OCI-LY7 (cell line): ENCODE results near the gene ZNF711. TPM values are rescaled to one million over a fixed set of nuclear protein-coding genes. Genes with fewer than 3 reads are reported as not detected.

Experiments used
- BruUV-seq: library from RNA; stranded (reverse); fragments of 400-500 nt; replicated peaks from 2 replicates; lab custom pipeline; 2021; lab: Mats Ljungman, UMichigan
- CTCF ChIA-PET: fragments of 300-600 bp; sonication (Branson Sonifier 250); formaldehyde crosslinking; loops from one replicate; lab custom pipeline; 2022; ENCODE audit warnings: antibody characterized with exemption; ENCODE audit not compliant: unreplicated experiment; lab: Charles Lee
- POLR2A ChIA-PET: fragments of 300-600 bp; sonication (Branson Sonifier 250); formaldehyde crosslinking; loops from one replicate; lab custom pipeline; 2022; ENCODE audit warnings: antibody characterized with exemption; lab: Charles Lee
- DNase-seq: peaks from one replicate; pipeline ENCODE4 v3.0.0-alpha.2; 2015; ENCODE audit warnings: low spot score
- H2AFZ ChIP-seq: fragments of 200-600 bp; sonication (generic), shearing (Covaris generic); 2 replicates; pipeline ENCODE4 v1.6.1; 2014; ENCODE audit warnings: mild to moderate bottlenecking, antibody characterized with exemption, low read length, moderate library complexity
- H3K27ac ChIP-seq: fragments of 200-600 bp; sonication (generic); 2 replicates; pipeline ENCODE4 v1.5.1; 2014; ENCODE audit warnings: mixed run types, low read depth, mild to moderate bottlenecking, moderate library complexity, low read length, inconsistent platforms; ENCODE audit not compliant: poor library complexity, severe bottlenecking
- H3K36me3 ChIP-seq: fragments of 200-600 bp; sonication (generic); 2 replicates; pipeline ENCODE4 v1.6.1; 2014; ENCODE audit warnings: mild to moderate bottlenecking, antibody characterized with exemption, low read length, moderate library complexity, mixed read lengths; ENCODE audit not compliant: insufficient read depth
- H3K4me1 ChIP-seq: fragments of 200-600 bp; sonication (generic); 2 replicates; pipeline ENCODE4 v1.5.1; 2014; ENCODE audit warnings: mild to moderate bottlenecking, low read length; ENCODE audit not compliant: insufficient read depth, poor library complexity, severe bottlenecking
- H3K4me2 ChIP-seq: fragments of 200-600 bp; sonication (generic); 2 replicates; pipeline ENCODE4 v1.6.1; 2014; ENCODE audit warnings: mild to moderate bottlenecking, low read length
- H3K4me3 ChIP-seq: fragments of 200-600 bp; sonication (generic); 2 replicates; pipeline ENCODE4 v1.5.1; 2014; ENCODE audit warnings: mild to moderate bottlenecking, low read depth, low read length; ENCODE audit not compliant: poor library complexity, severe bottlenecking
- H3K79me2 ChIP-seq: fragments of 200-600 bp; sonication (generic); 2 replicates; pipeline ENCODE4 v1.6.1; 2016; ENCODE audit warnings: low read depth, mild to moderate bottlenecking, low read length, moderate library complexity, mixed read lengths; ENCODE audit not compliant: insufficient read depth
- H3K9me2 ChIP-seq: fragments of 200-600 bp; sonication (generic); 2 replicates; pipeline ENCODE4 v1.6.1; 2016; ENCODE audit warnings: mild to moderate bottlenecking, low read length, mixed read lengths; ENCODE audit not compliant: insufficient read depth
- H3K9me3 ChIP-seq: fragments of 200-600 bp; sonication (generic); 2 replicates; pipeline ENCODE4 v1.6.1; 2014; ENCODE audit warnings: mild to moderate bottlenecking, mixed run types, low read length, mixed read lengths
- H4K20me1 ChIP-seq: fragments of 200-600 bp; sonication (generic); 2 replicates; pipeline ENCODE4 v1.6.1; 2014; ENCODE audit warnings: mild to moderate bottlenecking, antibody characterized with exemption, low read length, moderate library complexity, mixed read lengths; ENCODE audit not compliant: insufficient read depth
- EZH2phosphoT487 ChIP-seq: fragments of 200-600 bp; sonication (generic); IDR thresholded peaks from 2 replicates; pipeline ENCODE4 v1.6.1; 2018; ENCODE audit warnings: low read depth, borderline replicate concordance, mild to moderate bottlenecking, mixed run types, antibody characterized with exemption, low read length, moderate library complexity, mixed read lengths
- intact Hi-C: fragments of 100-400 bp; cut with micrococcal nuclease; formaldehyde crosslinking; loops from one replicate; pipeline ENCODE4 v1.10.0; 2022; ENCODE audit not compliant: unreplicated experiment
- total RNA-seq, 2 experiments: library from RNA; depleted of rRNA in 1 of 2; stranded (reverse); fragments of >200 nt in 1 of 2; shearing (Covaris generic) in 1 of 2; gene quantifications; 2 replicates each; pipeline ENCODE4 v1.2.3, GENCODE V29; 2014 to 2022
- TF ChIP-seq, protein P1 (sequence below): fragments of 200-600 bp; sonication (generic); conservative IDR thresholded peaks from 2 replicates; pipeline ENCODE4 v1.5.1; 2014; ENCODE audit warnings: mild to moderate bottlenecking, antibody characterized with exemption, low read length, moderate library complexity, mixed read lengths

The ZNF711 gene
- total RNA-seq, 2 experiments from 2014 or later, result 8.0 to 12.3 TPM

DNA sequence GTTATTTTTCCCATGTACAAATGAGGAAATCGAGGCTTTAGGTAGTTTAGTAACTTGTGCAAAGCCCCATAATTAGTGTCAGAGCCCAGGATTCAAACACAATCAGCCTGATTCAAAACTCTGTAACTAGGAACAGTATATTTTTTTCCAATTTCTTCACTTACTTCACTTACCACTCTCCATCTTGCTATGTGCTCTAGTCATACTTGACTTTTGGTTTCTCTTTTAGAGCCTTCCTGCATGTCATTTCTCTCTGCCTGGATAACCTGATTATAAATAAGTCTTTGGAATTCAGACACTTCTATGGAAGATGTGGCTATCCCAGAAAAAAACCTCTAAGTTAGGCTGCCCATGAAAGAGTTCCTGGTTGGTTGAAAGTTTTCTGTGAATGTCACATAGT lies 22.4 kb upstream of the ZNF711 start:
- POLR2A ChIA-PET, result no interaction called here
- CTCF ChIA-PET, result no interaction called here
- Histone ChIP-seq H2AFZ (no peak overlapping the region), H3K36me3 (no peaks in the 10 kb centered on the region), H4K20me1 (no peaks in the 10 kb centered on the region), H3K4me3 (no peak overlapping the region), H3K79me2 (no peaks in the 10 kb centered on the region), H3K4me1 (no peaks in the 10 kb centered on the region), H3K9me2 (no peaks in the 10 kb centered on the region), H3K4me2 (no peak overlapping the region), H3K27ac (no peak overlapping the region), H3K9me3 (no peaks in the 10 kb centered on the region)
- DNase-seq, result no peak
- intact Hi-C loops, result no loop called here
- TF ChIP-seq EZH2phosphoT487, result no peak
- TF ChIP-seq, protein P1, sequence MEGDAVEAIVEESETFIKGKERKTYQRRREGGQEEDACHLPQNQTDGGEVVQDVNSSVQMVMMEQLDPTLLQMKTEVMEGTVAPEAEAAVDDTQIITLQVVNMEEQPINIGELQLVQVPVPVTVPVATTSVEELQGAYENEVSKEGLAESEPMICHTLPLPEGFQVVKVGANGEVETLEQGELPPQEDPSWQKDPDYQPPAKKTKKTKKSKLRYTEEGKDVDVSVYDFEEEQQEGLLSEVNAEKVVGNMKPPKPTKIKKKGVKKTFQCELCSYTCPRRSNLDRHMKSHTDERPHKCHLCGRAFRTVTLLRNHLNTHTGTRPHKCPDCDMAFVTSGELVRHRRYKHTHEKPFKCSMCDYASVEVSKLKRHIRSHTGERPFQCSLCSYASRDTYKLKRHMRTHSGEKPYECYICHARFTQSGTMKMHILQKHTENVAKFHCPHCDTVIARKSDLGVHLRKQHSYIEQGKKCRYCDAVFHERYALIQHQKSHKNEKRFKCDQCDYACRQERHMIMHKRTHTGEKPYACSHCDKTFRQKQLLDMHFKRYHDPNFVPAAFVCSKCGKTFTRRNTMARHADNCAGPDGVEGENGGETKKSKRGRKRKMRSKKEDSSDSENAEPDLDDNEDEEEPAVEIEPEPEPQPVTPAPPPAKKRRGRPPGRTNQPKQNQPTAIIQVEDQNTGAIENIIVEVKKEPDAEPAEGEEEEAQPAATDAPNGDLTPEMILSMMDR, result no peak
- BruUV-seq, result no TSS peak

DNA sequence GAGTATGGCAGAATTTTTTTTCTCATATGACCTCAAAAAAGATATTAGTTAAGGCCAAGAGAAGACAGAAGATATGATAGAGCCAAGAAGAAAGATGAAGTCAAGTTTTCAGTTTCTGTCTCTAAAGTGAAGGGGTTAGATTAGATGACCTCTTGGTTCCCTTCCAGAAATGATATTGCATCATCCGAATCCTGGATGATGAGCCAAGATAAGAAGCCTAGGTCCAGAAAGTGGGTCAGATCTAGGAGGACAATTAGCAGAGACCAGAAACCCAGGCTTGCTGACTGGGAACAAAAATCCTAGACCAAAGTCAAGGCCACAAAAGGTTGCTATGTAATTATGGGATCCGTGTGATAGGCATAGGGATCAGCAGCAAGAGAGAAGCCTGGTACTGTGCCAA lies 20.4 kb upstream of the ZNF711 start:
- Histone ChIP-seq H3K4me1 (no peaks in the 10 kb centered on the region), H3K27ac (no peak overlapping the region), H2AFZ (no peak overlapping the region), H4K20me1 (no peaks in the 10 kb centered on the region), H3K36me3 (no peaks in the 10 kb centered on the region), H3K9me2 (no peaks in the 10 kb centered on the region), H3K9me3 (no peaks in the 10 kb centered on the region), H3K4me2 (no peak overlapping the region), H3K79me2 (no peaks in the 10 kb centered on the region), H3K4me3 (no peak overlapping the region)
- TF ChIP-seq, protein P1, result no peak
- TF ChIP-seq EZH2phosphoT487, result no peak
- intact Hi-C loops, result no loop called here
- BruUV-seq, result no TSS peak
- ChIA-PET CTCF (no interaction called here), POLR2A (no interaction called here)
- no peak for DNase-seq

DNA sequence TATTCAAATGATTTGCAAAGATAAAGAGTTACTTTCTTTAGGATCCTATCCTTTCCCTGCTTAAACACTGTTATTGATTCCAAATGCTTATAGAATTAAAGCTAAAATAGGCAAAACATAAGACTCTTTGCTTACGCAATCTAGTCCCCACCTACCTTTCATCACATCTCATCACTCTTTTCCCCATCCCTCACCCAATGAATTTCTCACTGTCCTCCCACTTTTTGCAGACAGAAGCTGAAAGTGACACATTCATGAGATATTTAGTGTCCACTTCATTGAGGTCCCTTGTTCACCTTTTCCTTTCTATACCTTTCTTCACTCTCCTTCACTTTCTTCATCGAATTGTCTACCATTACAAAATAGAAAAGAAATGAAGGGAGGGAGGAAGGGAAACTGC lies 636 bp upstream of the ZNF711 start:
- BruUV-seq, result no TSS peak

More for the DNA sequence above, 636 bp upstream of the ZNF711 start:
- Histone ChIP-seq H2AFZ (peak overlapping the region; percentile 72), H3K79me2 (peaks cover 26% of the 10 kb centered on the region), H4K20me1 (no peaks in the 10 kb centered on the region), H3K27ac (no peak overlapping the region), H3K9me3 (no peaks in the 10 kb centered on the region), H3K4me1 (peaks cover 3% of the 10 kb centered on the region), H3K9me2 (no peaks in the 10 kb centered on the region), H3K4me3 (peak overlapping the region; percentile 87), H3K4me2 (peak overlapping the region; percentile 79), H3K36me3 (no peaks in the 10 kb centered on the region; the same call in 1 of the 2 replicates)
- CTCF ChIA-PET, result no interaction called here
- POLR2A ChIA-PET, result no interaction called here
- TF ChIP-seq EZH2phosphoT487, result no peak
- TF ChIP-seq, protein P1, result no peak
- intact Hi-C loops, result no loop called here
- no peak for DNase-seq
